Panc1 (cell line): ENCODE measurements around the gene SMURF1. TPM values are rescaled to one million over a fixed set of nuclear protein-coding genes. Genes with fewer than 3 reads are reported as not detected.

Experiments
- ATAC-seq: fragments of 200-7000 bp; cut with Tn5 transposase; 2 replicates; pipeline ENCODE4 v1.9.1; 2020; ENCODE audit warnings: mild to moderate bottlenecking, moderate library complexity
- BruUV-seq: library from RNA; stranded (reverse); fragments of 400-500 nt; replicated peaks from 2 replicates; lab custom pipeline; 2021; lab: Mats Ljungman, UMichigan
- CTCF ChIA-PET: fragments of 300-600 bp; sonication (Branson Sonifier 250); formaldehyde crosslinking; loops from one replicate; lab custom pipeline; 2022; ENCODE audit warnings: antibody characterized with exemption; lab: Charles Lee
- POLR2A ChIA-PET: fragments of 300-600 bp; sonication (Branson Sonifier 250); formaldehyde crosslinking; loops from one replicate; lab custom pipeline; 2022; ENCODE audit warnings: antibody characterized with exemption; lab: Charles Lee
- DNase-seq: peaks from one replicate; pipeline ENCODE4 v3.0.0-alpha.2; 2010; ENCODE audit warnings: low read depth, low spot score
- H3K27ac ChIP-seq: 2 replicates; pipeline ENCODE4 v1.5.1; 2011; ENCODE audit warnings: mild to moderate bottlenecking, low read length, inconsistent platforms
- H3K27me3 ChIP-seq: fragments of 200-500 bp; sonication (Bioruptor generic); 2 replicates; pipeline ENCODE4 v1.6.0; 2014; ENCODE audit warnings: low read length, inconsistent platforms; ENCODE audit not compliant: control insufficient read depth, insufficient read depth
- H3K36me3 ChIP-seq: fragments of 200-500 bp; sonication (Bioruptor generic); 2 replicates; pipeline ENCODE4 v1.5.1; 2014; ENCODE audit warnings: inconsistent platforms, mild to moderate bottlenecking, low read length, moderate library complexity; ENCODE audit not compliant: control insufficient read depth, insufficient read depth
- H3K4me1 ChIP-seq: 2 replicates; pipeline ENCODE4 v1.5.1; 2011; ENCODE audit warnings: inconsistent platforms, mild to moderate bottlenecking, low read length, moderate library complexity; ENCODE audit not compliant: control insufficient read depth, insufficient read depth
- H3K4me3 ChIP-seq, 2 experiments: 2 replicates each; pipeline ENCODE4 v1.5.1; 2011 to 2012; ENCODE audit warnings: low read depth in 2 of 2, low read length in 2 of 2, mild to moderate bottlenecking in 2 of 2, inconsistent platforms in 1 of 2, moderate library complexity in 1 of 2
- H3K9me3 ChIP-seq: fragments of 200-500 bp; sonication (Bioruptor generic); 2 replicates; pipeline ENCODE4 v1.5.1; 2014; ENCODE audit warnings: low read depth, mild to moderate bottlenecking, inconsistent platforms, low read length, moderate library complexity; ENCODE audit not compliant: control insufficient read depth, insufficient read depth
- POLR2AphosphoS5 ChIP-seq: IDR thresholded peaks from 2 replicates; pipeline ENCODE4 v1.6.1; 2012; ENCODE audit warnings: mild to moderate bottlenecking, low read depth, low read length, moderate library complexity
- SIN3A ChIP-seq: IDR thresholded peaks from 2 replicates; pipeline ENCODE4 v1.6.1; 2012; ENCODE audit warnings: low read depth, mild to moderate bottlenecking, low read length, moderate library complexity, borderline replicate concordance; ENCODE audit not compliant: insufficient read depth
- TCF7L2 ChIP-seq: IDR thresholded peaks from 2 replicates; pipeline ENCODE4 v1.6.1; 2011; ENCODE audit warnings: mild to moderate bottlenecking, low read depth, low read length, inconsistent platforms
- in situ Hi-C: cut with HindIII; loops from 2 replicates; pipeline ENCODE4 v1.10.0; 2016; ENCODE audit warnings: low sequenced_read_pairs, low pct_unique_long_range_greater_than_20kb
- intact Hi-C: fragments of 100-400 bp; cut with micrococcal nuclease; formaldehyde crosslinking; loops from one replicate; pipeline ENCODE4 v1.10.0; 2022; ENCODE audit not compliant: unreplicated experiment
- total RNA-seq: library from RNA; stranded (reverse); gene quantifications from one replicate; pipeline ENCODE4 v1.2.1, GENCODE V29; 2021; ENCODE audit not compliant: unreplicated experiment
- TF ChIP-seq, protein P1 (sequence below), 2 experiments: IDR thresholded peaks; 2 replicates each; pipeline ENCODE4 v1.6.1; 2011 to 2012; ENCODE audit warnings: low read depth in 2 of 2, control low read depth in 1 of 2, low read length in 1 of 2, mild to moderate bottlenecking in 1 of 2, moderate library complexity in 1 of 2; ENCODE audit not compliant: insufficient read depth in 1 of 2
- TF ChIP-seq, protein P2 (sequence below): fragments of 450-650 bp; IDR thresholded peaks from 2 replicates; pipeline ENCODE4 v1.5.1; 2017; ENCODE audit warnings: mild to moderate bottlenecking

Gene SMURF1
- total RNA-seq, 1 experiment from 2014 or later = 47.0 TPM

DNA sequence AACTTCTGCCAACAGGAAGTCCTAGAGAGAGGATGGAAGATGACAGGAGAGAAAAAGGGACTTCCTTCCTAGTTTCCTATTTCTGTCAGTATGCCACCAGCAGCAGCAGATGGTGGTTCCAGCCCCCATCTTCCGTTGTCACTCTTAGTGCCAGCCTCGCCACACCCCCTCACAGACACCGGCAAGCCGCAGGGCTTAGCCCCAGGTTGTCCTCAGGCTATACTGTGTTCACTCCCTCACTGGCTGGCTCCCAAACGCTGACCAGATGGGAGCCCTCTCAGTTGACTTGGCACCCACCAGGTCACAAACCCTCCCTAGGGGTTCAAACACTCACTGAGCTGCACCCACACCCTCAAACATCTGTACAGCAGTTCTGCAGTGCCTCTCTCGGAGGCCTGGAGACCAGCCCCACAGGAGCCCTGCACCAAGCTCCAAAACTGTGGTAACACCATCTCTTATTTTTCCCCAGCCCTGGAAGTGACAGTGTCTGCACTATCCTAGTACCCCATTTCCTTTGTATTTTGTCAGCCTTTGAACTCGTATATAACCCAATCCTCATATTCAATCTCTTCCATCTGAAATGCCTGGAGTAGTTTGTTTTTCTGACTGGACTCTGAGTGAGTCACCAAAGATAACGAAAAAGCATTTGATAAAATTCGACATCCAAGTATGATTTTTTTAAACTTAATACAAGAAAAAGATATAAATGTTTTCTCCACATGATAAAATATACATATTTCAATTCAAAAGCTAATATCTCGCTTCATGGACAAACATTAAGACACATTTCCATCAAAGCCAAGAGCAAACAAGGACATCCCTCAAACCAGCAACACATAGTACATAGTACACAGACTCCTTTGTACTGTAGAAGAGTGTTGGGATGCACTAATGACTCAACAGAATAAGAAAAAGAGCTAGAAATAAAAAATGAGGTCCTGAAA, 34.5 kb downstream of the SMURF1 start:
- POLR2A ChIA-PET = interaction anchor here (0.6 to 0.7 kb wide), 3 partner anchors 9 to 63 kb away, joined by 5 to 12 read pairs (median 11); no protein-coding TSS in a partner anchor
- Histone ChIP-seq H3K27ac (peak overlapping the region; percentile 74), H3K4me3 (0 out of 4 replicates have a peak overlapping the region, but pooled peaks of 1 of the 2 experiments have one; percentile 2), H3K9me3 (no peaks in the 10 kb centered on the region), H3K4me1 (peaks cover 85% of the 10 kb centered on the region), H3K27me3 (no peaks in the 10 kb centered on the region), H3K36me3 (no peaks in the 10 kb centered on the region)
- ATAC-seq = peak; percentile 65
- BruUV-seq = no TSS peak
- intact Hi-C loops (no loop called here), in situ Hi-C loops (no loop called here)
- no peak for DNase-seq
- CTCF ChIA-PET = no interaction called here
- TF ChIP-seq SIN3A (no peak), TCF7L2 (peak; percentile 37; the same call in 1 of the 2 replicates)

DNA sequence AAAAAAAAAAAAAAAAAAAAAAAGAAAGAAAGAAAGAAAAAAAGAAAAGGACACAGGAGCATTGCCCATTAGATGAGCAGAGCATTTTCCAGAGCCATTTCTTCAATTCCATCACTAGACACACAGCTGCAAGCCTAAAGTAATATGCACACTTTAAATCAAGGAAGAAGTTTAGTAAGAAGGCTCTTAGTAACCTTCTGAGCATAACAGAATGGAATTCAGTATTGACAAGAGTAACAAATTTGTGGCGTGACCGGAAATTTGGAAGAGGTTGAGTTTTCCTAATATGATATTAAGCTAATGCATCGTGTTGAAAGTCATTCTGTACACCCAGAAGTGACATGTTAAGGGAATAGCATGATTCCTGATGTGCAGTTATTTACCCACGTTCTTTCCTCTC, 35.3 kb downstream of the SMURF1 start:
- in situ Hi-C loops = no loop called here
- Histone ChIP-seq H3K4me3 (no peak overlapping the region), H3K27ac (peak overlapping the region; percentile 74), H3K9me3 (no peaks in the 10 kb centered on the region), H3K27me3 (no peaks in the 10 kb centered on the region), H3K36me3 (no peaks in the 10 kb centered on the region), H3K4me1 (peaks cover 92% of the 10 kb centered on the region)
- POLR2A ChIA-PET = interaction anchor here (0.6 to 0.7 kb wide), 2 partner anchors 39 to 383 kb away, joined by 3 to 11 read pairs; no protein-coding TSS in a partner anchor
- no peak for DNase-seq
- CTCF ChIA-PET = no interaction called here
- TF ChIP-seq, protein P1, sequence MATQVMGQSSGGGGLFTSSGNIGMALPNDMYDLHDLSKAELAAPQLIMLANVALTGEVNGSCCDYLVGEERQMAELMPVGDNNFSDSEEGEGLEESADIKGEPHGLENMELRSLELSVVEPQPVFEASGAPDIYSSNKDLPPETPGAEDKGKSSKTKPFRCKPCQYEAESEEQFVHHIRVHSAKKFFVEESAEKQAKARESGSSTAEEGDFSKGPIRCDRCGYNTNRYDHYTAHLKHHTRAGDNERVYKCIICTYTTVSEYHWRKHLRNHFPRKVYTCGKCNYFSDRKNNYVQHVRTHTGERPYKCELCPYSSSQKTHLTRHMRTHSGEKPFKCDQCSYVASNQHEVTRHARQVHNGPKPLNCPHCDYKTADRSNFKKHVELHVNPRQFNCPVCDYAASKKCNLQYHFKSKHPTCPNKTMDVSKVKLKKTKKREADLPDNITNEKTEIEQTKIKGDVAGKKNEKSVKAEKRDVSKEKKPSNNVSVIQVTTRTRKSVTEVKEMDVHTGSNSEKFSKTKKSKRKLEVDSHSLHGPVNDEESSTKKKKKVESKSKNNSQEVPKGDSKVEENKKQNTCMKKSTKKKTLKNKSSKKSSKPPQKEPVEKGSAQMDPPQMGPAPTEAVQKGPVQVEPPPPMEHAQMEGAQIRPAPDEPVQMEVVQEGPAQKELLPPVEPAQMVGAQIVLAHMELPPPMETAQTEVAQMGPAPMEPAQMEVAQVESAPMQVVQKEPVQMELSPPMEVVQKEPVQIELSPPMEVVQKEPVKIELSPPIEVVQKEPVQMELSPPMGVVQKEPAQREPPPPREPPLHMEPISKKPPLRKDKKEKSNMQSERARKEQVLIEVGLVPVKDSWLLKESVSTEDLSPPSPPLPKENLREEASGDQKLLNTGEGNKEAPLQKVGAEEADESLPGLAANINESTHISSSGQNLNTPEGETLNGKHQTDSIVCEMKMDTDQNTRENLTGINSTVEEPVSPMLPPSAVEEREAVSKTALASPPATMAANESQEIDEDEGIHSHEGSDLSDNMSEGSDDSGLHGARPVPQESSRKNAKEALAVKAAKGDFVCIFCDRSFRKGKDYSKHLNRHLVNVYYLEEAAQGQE (IDR thresholded peaks at IDR 0.05; ENCODE audit: insufficient read depth in 1 of 2, low read depth in 2 of 2, low read length in 1 of 2) = no peak
- TF ChIP-seq POLR2AphosphoS5 = no peak
- TF ChIP-seq, protein P2, sequence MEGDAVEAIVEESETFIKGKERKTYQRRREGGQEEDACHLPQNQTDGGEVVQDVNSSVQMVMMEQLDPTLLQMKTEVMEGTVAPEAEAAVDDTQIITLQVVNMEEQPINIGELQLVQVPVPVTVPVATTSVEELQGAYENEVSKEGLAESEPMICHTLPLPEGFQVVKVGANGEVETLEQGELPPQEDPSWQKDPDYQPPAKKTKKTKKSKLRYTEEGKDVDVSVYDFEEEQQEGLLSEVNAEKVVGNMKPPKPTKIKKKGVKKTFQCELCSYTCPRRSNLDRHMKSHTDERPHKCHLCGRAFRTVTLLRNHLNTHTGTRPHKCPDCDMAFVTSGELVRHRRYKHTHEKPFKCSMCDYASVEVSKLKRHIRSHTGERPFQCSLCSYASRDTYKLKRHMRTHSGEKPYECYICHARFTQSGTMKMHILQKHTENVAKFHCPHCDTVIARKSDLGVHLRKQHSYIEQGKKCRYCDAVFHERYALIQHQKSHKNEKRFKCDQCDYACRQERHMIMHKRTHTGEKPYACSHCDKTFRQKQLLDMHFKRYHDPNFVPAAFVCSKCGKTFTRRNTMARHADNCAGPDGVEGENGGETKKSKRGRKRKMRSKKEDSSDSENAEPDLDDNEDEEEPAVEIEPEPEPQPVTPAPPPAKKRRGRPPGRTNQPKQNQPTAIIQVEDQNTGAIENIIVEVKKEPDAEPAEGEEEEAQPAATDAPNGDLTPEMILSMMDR = no peak
- TF ChIP-seq TCF7L2 = no peak
- TF ChIP-seq SIN3A = no peak
- BruUV-seq = no TSS peak
- intact Hi-C loops = no loop called here
- no peak for ATAC-seq
